Uterus (tissue), 2 donors: ENCODE measurements around the gene STIM1.

Source experiments
- CTCF ChIP-seq, 4 experiments: fragments of 200-600 bp in 2 of 4; fragments of 450-650 bp in 2 of 4; sonication (generic) in 2 of 4; IDR thresholded peaks; one replicate each; pipeline ENCODE4 v1.5.1; 2016 to 2019; ENCODE audit warnings: antibody characterized with exemption in 4 of 4, mild to moderate bottlenecking in 2 of 4, moderate library complexity in 1 of 4
- POLR2A ChIP-seq, 2 donors: fragments of 450-650 bp; IDR thresholded peaks; one replicate each; pipeline ENCODE4 v1.6.1; 2016; ENCODE audit warnings: antibody characterized with exemption in 2 of 2, mild to moderate bottlenecking in 1 of 2, moderate library complexity in 1 of 2

GRCh38 chr11:3822312-3822711 lies 33.2 kb upstream of the STIM1 start:
- TF ChIP-seq CTCF (IDR thresholded peaks at IDR 0.05) (no peak), POLR2A (IDR thresholded peaks at IDR 0.05) (no peak)
